LoVo (cell line): ENCODE results near the gene PLA2G12A.

Source experiments
- DNase-seq: peaks from one replicate; pipeline ENCODE4 v3.0.0-alpha.2; 2016; ENCODE audit warnings: low spot score

The PLA2G12A gene

DNA sequence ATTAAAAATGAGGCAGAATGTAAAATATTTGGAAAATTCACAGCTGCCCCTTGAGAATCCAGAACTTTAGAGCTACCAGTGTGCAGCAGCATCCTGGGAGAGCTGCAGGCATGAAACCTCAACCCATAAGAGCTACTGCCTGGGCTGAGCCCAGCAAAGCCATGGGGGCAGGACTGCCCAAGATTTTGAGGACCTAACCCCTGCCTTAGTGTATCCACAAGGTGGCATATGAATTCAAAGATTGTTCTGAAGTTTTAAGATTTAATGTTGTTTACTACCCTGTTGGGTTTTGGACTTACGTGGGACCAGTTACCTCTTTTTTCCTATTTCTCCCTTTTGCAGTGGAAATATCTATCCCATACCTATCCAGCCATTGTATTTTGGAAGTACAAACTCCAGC, 53.0 kb downstream of the PLA2G12A start:
- no peak for DNase-seq

GRCh38 chr4:109675843-109676242, 54.0 kb downstream of the PLA2G12A start:
- DNase-seq, result no peak

- no peak for DNase-seq
Observed at GRCh38 chr4:109675181-109675580, 54.7 kb downstream of the PLA2G12A start.

GRCh38 chr4:109673303-109673702, 56.6 kb downstream of the PLA2G12A start:
- no peak for DNase-seq

- no peak for DNase-seq
Observed at GRCh38 chr4:109672169-109672930, 57.5 kb downstream of the PLA2G12A start.

DNA sequence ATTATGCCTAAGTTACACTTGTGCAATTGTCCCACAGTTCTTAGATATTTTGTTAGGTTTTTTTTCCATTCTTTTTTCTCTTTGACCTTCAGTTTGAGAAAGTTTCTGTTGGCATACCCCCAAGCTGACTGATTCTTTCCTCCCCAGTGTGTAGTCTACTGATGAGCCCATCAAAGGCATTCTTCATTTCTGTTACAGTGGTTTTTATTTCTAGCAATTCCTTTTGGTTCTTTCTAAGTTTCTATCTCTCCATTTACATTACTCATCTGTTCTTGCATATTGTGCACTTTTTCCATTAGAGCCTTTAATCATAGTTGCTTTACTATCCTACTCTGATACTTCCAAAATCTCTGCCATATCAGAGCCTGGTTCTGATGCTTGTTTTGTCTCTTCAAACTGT, 58.5 kb downstream of the PLA2G12A start:
- no peak for DNase-seq

DNA sequence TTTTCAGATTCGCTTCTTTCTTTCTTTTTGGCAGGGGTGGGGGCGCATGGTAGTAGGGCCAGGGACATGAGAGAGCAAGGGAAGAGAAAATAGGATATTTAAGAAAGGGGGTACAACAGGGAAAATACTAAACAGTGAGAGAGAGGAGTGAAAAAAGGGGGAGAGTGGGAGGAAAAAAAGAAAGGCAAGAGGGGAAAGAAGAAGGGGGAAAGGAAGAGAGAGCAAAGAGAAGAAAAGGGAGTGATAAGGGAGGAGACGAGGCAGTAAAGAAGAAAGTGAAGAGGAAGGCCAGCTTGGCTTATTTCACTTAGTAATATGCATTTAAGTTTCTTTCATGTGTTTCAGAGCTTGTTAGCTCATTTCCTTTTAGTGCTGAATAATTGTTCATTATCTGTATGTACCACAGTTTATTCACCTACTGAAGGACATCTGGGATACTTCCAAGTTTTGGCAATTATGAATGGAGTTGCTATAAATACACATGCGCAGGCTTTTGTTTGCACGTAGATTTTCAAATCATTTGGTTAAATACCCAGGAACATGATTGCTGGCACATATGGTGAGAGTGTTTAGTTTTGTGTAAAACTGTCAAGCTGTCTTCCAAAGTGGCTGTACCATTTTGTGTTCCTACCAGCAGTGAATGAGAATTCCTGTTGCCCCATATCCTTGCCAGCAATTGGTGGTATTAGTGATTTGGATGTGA, 63.9 kb downstream of the PLA2G12A start:
- no peak for DNase-seq

DNA sequence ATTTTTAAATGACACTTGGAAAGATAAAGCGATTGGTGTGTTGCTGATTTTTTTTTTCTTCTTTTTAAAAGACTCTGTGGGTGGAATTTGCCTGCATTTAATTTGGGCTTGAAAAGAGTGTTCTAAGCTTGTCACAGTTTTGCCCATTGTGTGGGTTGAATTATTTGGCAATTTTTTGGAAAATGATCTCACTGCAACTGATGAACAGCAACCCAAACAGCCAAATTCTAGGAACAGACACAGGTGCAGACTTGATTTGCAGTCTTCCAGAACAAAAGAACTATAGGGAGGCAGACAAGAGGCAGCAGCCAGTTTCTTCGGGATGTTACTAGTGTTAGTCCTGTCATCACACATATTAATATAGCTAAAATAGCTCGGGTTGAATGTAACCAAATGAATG, 67.1 kb downstream of the PLA2G12A start:
- no peak for DNase-seq

DNA sequence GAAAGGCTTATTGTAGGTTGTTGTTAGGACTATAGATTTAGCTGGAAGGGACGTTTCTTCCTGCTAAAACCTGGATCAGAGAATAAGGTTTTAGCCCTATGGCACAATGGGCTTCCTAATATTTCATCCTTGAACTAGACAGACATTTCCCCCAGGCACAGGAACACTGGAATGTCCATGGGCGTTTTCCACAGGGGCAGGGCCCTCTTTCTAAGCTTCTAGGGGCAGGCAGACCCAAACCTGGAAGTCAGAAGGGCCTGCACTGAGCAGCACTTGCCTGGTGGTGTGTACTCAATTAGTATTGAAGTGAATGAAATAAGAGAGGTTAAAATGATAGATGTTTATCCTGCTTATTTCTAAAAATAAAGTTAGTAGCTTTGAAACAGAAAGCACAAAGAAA, 67.8 kb downstream of the PLA2G12A start:
- DNase-seq, result no peak
